Body of pancreas (tissue), 4 donors: Measurements from ENCODE around the gene PRCC.

ENCODE experiments used
- POLR2A ChIP-seq, 3 donors: fragments of 450-650 bp; IDR thresholded peaks; one replicate each; pipeline ENCODE4 v1.6.1; 2016; ENCODE audit warnings: antibody characterized with exemption in 3 of 3, mild to moderate bottlenecking in 2 of 3
- TF ChIP-seq, protein P1 (sequence below), 7 experiments: fragments of 450-650 bp in 4 of 7; fragments of 200-600 bp in 3 of 7; sonication (generic) in 3 of 7; IDR thresholded peaks; one replicate each; pipeline ENCODE4 v1.5.1; 2016 to 2019; ENCODE audit warnings: antibody characterized with exemption in 7 of 7

DNA sequence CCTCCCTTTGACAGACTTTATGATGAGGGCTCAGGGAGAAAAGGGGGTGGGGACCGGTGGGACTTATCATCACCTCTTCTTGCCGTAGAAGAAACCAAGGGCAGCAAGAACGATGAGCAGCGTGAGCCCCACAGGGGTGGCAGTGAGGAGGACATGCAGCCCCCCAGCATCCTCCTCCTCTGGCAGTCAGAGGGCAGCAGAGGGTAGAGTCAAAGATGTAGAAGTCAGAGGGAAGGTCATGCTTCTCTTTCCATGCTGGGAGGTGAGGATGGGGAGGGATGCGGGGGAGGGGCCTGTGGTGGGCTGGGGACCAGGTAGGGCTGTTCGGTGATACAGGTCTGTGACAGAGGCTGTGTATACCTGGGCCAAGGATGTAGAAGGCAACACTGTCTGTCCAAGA lies 76.8 kb downstream of the PRCC start:
- TF ChIP-seq, protein P1, sequence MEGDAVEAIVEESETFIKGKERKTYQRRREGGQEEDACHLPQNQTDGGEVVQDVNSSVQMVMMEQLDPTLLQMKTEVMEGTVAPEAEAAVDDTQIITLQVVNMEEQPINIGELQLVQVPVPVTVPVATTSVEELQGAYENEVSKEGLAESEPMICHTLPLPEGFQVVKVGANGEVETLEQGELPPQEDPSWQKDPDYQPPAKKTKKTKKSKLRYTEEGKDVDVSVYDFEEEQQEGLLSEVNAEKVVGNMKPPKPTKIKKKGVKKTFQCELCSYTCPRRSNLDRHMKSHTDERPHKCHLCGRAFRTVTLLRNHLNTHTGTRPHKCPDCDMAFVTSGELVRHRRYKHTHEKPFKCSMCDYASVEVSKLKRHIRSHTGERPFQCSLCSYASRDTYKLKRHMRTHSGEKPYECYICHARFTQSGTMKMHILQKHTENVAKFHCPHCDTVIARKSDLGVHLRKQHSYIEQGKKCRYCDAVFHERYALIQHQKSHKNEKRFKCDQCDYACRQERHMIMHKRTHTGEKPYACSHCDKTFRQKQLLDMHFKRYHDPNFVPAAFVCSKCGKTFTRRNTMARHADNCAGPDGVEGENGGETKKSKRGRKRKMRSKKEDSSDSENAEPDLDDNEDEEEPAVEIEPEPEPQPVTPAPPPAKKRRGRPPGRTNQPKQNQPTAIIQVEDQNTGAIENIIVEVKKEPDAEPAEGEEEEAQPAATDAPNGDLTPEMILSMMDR (IDR thresholded peaks at IDR 0.05) = no peak
- no peak for TF ChIP-seq POLR2A (IDR thresholded peaks at IDR 0.05)
